ENCODE data around the gene LEFTY2. TPM values are rescaled to one million over a fixed set of nuclear protein-coding genes. Genes with fewer than 3 reads are reported as not detected.

LEFTY2 gene
- total and polyA plus RNA-seq, 10 of the 15 experiments (the other 5 are each of a cell fraction or from before 2014, with no cell fraction given), result not detected

GRCh38 chr1:225897595-225898514, 43.2 kb downstream of the LEFTY2 start:
- intact Hi-C loops (cut with micrococcal nuclease; ENCODE audit: unreplicated experiment) (loop anchor here (1.0 kb wide), 1 partner anchor 16 kb away; the partner anchor contains the start of gene TMEM63A), in situ Hi-C loops (cut with MboI) (no loop called here)
- POLR2A ChIA-PET, result interaction anchor here (0.7 to 2.2 kb wide), 5 partner anchors 8 to 100 kb away, joined by 3 to 21 read pairs (median 3); partner anchors contain the start of gene TMEM63A
- no peaks in the 10 kb centered on the region for H3K9me3 ChIP-seq (replicated peaks; ENCODE audit: control insufficient read depth, insufficient read depth, low read length)
- peak overlapping the region; percentile 79 for H2AFZ ChIP-seq (ENCODE audit: control insufficient read depth, low read depth, low read length)
- H3K36me3 ChIP-seq (ENCODE audit: control insufficient read depth in 2 of 2, insufficient read depth in 2 of 2, low read length in 1 of 2), result no peaks in the 10 kb centered on the region
- H3K4me2 ChIP-seq (ENCODE audit: control insufficient read depth, insufficient read depth), result peak overlapping the region; percentile 82
- ATAC-seq (no peak), FAIRE-seq (no peak), DNase-seq (ENCODE audit: low read depth, low spot score) (no peak)
- CTCF ChIA-PET, result interaction anchor here (0.6 to 4.0 kb wide), 13 partner anchors 14 to 435 kb away, joined by 3 to 40 read pairs (median 3); partner anchors contain the start of genes SRP9 and TMEM63A
- peak overlapping the region; percentile 72 for H3K27ac ChIP-seq (ENCODE audit: control insufficient read depth, insufficient read depth)
- peaks cover 20% of the 10 kb centered on the region for H3K4me1 ChIP-seq (ENCODE audit: control insufficient read depth, insufficient read depth, low read length)
- RAD21 ChIA-PET (ENCODE audit: unreplicated experiment), result interaction anchor here (0.6 to 3.1 kb wide), 7 partner anchors 13 to 125 kb away, joined by 3 to 24 read pairs (median 5); partner anchors contain the start of genes PYCR2 and TMEM63A
- SMC1A ChIA-PET (ENCODE audit: uncharacterized antibody, unreplicated experiment), result interaction anchor here (0.8 to 2.4 kb wide), 10 partner anchors 9 to 120 kb away, joined by 3 to 9 read pairs (median 4); partner anchors contain the start of genes PYCR2, SRP9 and TMEM63A
- no peaks in the 10 kb centered on the region for H3K27me3 ChIP-seq (replicated peaks in 1 of 2; ENCODE audit: control insufficient read depth in 2 of 2, insufficient read depth in 2 of 2, low read length in 1 of 2)
- no peak for TF ChIP-seq CEBPB (IDR thresholded peaks at IDR 0.05; ENCODE audit: borderline replicate concordance in 1 of 2, low read depth in 2 of 2, low read length in 2 of 2)
- no peak for TF ChIP-seq RAD51 (IDR thresholded peaks at IDR 0.05)
- TF ChIP-seq RB1 (IDR thresholded peaks at IDR 0.05; ENCODE audit: borderline replicate concordance), result 0 out of 2 replicates have a peak, but pooled peaks have one; percentile 35
- TF ChIP-seq TBL1XR1 (IDR thresholded peaks at IDR 0.05; ENCODE audit: low read depth, low read length), result no peak
- TF ChIP-seq TAF1 (IDR thresholded peaks at IDR 0.05; ENCODE audit: borderline replicate concordance, low read depth, low read length), result no peak
- no peak for TF ChIP-seq WRNIP1 (IDR thresholded peaks at IDR 0.05; ENCODE audit: borderline replicate concordance, low read depth, low read length)
- no peak for TF ChIP-seq CBX5 (IDR thresholded peaks at IDR 0.05; ENCODE audit: low read depth)
- TF ChIP-seq MEF2B (IDR thresholded peaks at IDR 0.05; ENCODE audit: partially characterized antibody, poor library complexity, severe bottlenecking), result peak; percentile 9
- TF ChIP-seq CHD4 (IDR thresholded peaks at IDR 0.05), result no peak
- no peak for TF ChIP-seq JUND (IDR thresholded peaks at IDR 0.05; ENCODE audit: low read depth, low read length)
- no peak for TF ChIP-seq NR2C1 (IDR thresholded peaks at IDR 0.05)
- TF ChIP-seq HDAC6 (IDR thresholded peaks at IDR 0.05; ENCODE audit: unreplicated experiment), result no peak
- no peak overlapping the region for H3K9ac ChIP-seq (ENCODE audit: control insufficient read depth, insufficient read depth, low read length)
- BruUV-seq (replicated peaks), result no TSS peak
- no peak overlapping the region for H3K4me3 ChIP-seq
- no peaks in the 10 kb centered on the region for H3K79me2 ChIP-seq (ENCODE audit: control insufficient read depth, insufficient read depth, low read length)
- no peaks in the 10 kb centered on the region for H4K20me1 ChIP-seq (ENCODE audit: control insufficient read depth, insufficient read depth)
- WGBS (ENCODE audit: insufficient coverage, insufficient replicate concordance, low lambda C conversion rate, missing lambda C conversion rate), result 71% methylated on average over 19 of the region's 19 CpGs
